OCI-LY1 (cell line): ENCODE data around the gene TMEM233.
A peak's percentile ranks its signal among the peaks of the same experiment; 100 is the strongest.

Source experiments
- H2AFZ ChIP-seq: fragments of 200-600 bp; sonication (generic), shearing (Covaris generic); 2 replicates; pipeline ENCODE4 v1.6.0; 2014; ENCODE audit warnings: antibody characterized with exemption, mild to moderate bottlenecking, low read length
- H3F3A ChIP-seq: fragments of 200-600 bp; sonication (generic), shearing (Covaris generic); 2 replicates; pipeline ENCODE4 v1.6.0; 2014; ENCODE audit warnings: mild to moderate bottlenecking, antibody characterized with exemption, low read length, moderate library complexity; ENCODE audit not compliant: insufficient read depth
- H3K27ac ChIP-seq: fragments of 200-600 bp; sonication (generic); 2 replicates; pipeline ENCODE4 v1.5.1; 2014; ENCODE audit warnings: low read length, mixed run types, mild to moderate bottlenecking, low read depth; ENCODE audit not compliant: poor library complexity, severe bottlenecking
- H3K27me3 ChIP-seq: fragments of 200-600 bp; sonication (generic); 2 replicates; pipeline ENCODE4 v1.6.0; 2014; ENCODE audit warnings: antibody characterized with exemption, mild to moderate bottlenecking, low read length, moderate library complexity; ENCODE audit not compliant: insufficient read depth
- H3K36me3 ChIP-seq: fragments of 200-600 bp; sonication (generic); 2 replicates; pipeline ENCODE4 v1.6.1; 2014; ENCODE audit warnings: mild to moderate bottlenecking, antibody characterized with exemption, low read length, moderate library complexity, mixed read lengths; ENCODE audit not compliant: insufficient read depth
- H3K4me1 ChIP-seq: fragments of 200-600 bp; sonication (generic); 2 replicates; pipeline ENCODE4 v1.5.1; 2014; ENCODE audit warnings: mild to moderate bottlenecking, low read length, moderate library complexity; ENCODE audit not compliant: insufficient read depth, severe bottlenecking
- H3K4me2 ChIP-seq: fragments of 200-600 bp; sonication (generic), shearing (Covaris generic); 2 replicates; pipeline ENCODE4 v1.6.1; 2014; ENCODE audit warnings: low read length
- H3K4me3 ChIP-seq: fragments of 200-600 bp; sonication (generic); 2 replicates; pipeline ENCODE4 v1.5.1; 2014; ENCODE audit warnings: low read length, low read depth, mild to moderate bottlenecking, mixed read lengths; ENCODE audit not compliant: poor library complexity, severe bottlenecking
- H3K79me2 ChIP-seq: fragments of 200-600 bp; shearing (Covaris generic); 2 replicates; pipeline ENCODE4 v1.6.1; 2016; ENCODE audit warnings: mixed run types, low read length, mixed read lengths; ENCODE audit not compliant: insufficient read depth
- H3K9ac ChIP-seq: fragments of 200-600 bp; sonication (generic), shearing (Covaris generic); 2 replicates; pipeline ENCODE4 v1.6.1; 2014; ENCODE audit warnings: mild to moderate bottlenecking, low read length, mixed read lengths
- H3K9me2 ChIP-seq: fragments of 200-600 bp; sonication (generic), shearing (Covaris generic); 2 replicates; pipeline ENCODE4 v1.6.1; 2014; ENCODE audit warnings: low read depth, mild to moderate bottlenecking, low read length, mixed read lengths
- H3K9me3 ChIP-seq: fragments of 200-600 bp; shearing (Covaris generic); 2 replicates; pipeline ENCODE4 v1.6.1; 2014; ENCODE audit warnings: low read length, mixed read lengths
- H4K20me1 ChIP-seq: fragments of 200-600 bp; sonication (generic), shearing (Covaris generic); 2 replicates; pipeline ENCODE4 v1.6.0; 2016; ENCODE audit warnings: mild to moderate bottlenecking, low read length; ENCODE audit not compliant: insufficient read depth
- EZH2 ChIP-seq: fragments of 200-600 bp; sonication (generic), shearing (Covaris generic); IDR thresholded peaks from 2 replicates; pipeline ENCODE4 v1.8.0; 2017; ENCODE audit warnings: borderline replicate concordance, mixed run types, mild to moderate bottlenecking, antibody characterized with exemption, low read length, moderate library complexity, mixed read lengths
- TF ChIP-seq, protein P1 (sequence below): fragments of 200-600 bp; sonication (generic), shearing (Covaris generic); IDR thresholded peaks from 2 replicates; pipeline ENCODE4 v1.5.1; 2017; ENCODE audit warnings: mild to moderate bottlenecking, antibody characterized with exemption, low read length, moderate library complexity, mixed read lengths

The TMEM233 gene

GRCh38 chr12:119679081-119679480, 85.5 kb downstream of the TMEM233 start:
- H3K4me2 ChIP-seq = no peak overlapping the region
- H3K4me3 ChIP-seq = no peak overlapping the region
- H3K27me3 ChIP-seq = no peaks in the 10 kb centered on the region
- no peak overlapping the region for H3K27ac ChIP-seq
- peaks cover 21% of the 10 kb centered on the region for H3K4me1 ChIP-seq
- no peak overlapping the region for H2AFZ ChIP-seq
- H3K79me2 ChIP-seq = no peaks in the 10 kb centered on the region
- H3K9ac ChIP-seq = no peak overlapping the region
- H3F3A ChIP-seq = no peaks in the 10 kb centered on the region
- H3K9me3 ChIP-seq = no peaks in the 10 kb centered on the region
- TF ChIP-seq, protein P1, sequence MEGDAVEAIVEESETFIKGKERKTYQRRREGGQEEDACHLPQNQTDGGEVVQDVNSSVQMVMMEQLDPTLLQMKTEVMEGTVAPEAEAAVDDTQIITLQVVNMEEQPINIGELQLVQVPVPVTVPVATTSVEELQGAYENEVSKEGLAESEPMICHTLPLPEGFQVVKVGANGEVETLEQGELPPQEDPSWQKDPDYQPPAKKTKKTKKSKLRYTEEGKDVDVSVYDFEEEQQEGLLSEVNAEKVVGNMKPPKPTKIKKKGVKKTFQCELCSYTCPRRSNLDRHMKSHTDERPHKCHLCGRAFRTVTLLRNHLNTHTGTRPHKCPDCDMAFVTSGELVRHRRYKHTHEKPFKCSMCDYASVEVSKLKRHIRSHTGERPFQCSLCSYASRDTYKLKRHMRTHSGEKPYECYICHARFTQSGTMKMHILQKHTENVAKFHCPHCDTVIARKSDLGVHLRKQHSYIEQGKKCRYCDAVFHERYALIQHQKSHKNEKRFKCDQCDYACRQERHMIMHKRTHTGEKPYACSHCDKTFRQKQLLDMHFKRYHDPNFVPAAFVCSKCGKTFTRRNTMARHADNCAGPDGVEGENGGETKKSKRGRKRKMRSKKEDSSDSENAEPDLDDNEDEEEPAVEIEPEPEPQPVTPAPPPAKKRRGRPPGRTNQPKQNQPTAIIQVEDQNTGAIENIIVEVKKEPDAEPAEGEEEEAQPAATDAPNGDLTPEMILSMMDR = no peak
- TF ChIP-seq EZH2 = no peak
- peaks cover 93% of the 10 kb centered on the region for H3K36me3 ChIP-seq
- no peaks in the 10 kb centered on the region for H3K9me2 ChIP-seq
- no peaks in the 10 kb centered on the region for H4K20me1 ChIP-seq

GRCh38 chr12:119679490-119679889, 85.9 kb downstream of the TMEM233 start:
- H3K27ac ChIP-seq = no peak overlapping the region
- no peak overlapping the region for H3K4me2 ChIP-seq
- H3K9me3 ChIP-seq = no peaks in the 10 kb centered on the region
- peaks cover 21% of the 10 kb centered on the region for H3K4me1 ChIP-seq
- H3K9me2 ChIP-seq = no peaks in the 10 kb centered on the region
- H3K79me2 ChIP-seq = no peaks in the 10 kb centered on the region
- H3F3A ChIP-seq = no peaks in the 10 kb centered on the region
- no peak for TF ChIP-seq EZH2
- TF ChIP-seq, protein P1 = no peak
- peaks cover 90% of the 10 kb centered on the region for H3K36me3 ChIP-seq
- H4K20me1 ChIP-seq = no peaks in the 10 kb centered on the region
- H3K9ac ChIP-seq = no peak overlapping the region
- H2AFZ ChIP-seq = no peak overlapping the region
- H3K4me3 ChIP-seq = no peak overlapping the region
- no peaks in the 10 kb centered on the region for H3K27me3 ChIP-seq

DNA sequence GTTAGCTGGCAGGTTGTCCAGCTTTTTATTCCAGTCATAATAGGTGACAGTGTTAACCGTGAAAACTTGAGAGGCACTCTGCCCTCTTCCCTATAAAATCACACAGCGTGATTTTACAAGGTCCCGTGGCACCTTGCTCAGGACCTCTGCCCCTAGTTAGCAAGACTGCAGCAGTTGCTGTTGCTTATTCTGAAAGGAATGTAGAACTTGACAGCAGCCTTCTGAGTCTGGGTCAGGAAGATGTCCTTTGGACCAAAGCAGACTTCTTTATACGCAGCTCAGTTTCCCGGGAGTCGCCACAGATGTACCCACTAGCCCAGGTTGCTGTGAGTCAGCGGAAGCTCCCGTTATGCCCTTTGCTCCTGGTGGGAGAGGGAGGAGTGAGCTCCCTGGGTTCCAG, 87.5 kb downstream of the TMEM233 start:
- Histone ChIP-seq H3K9ac (no peak overlapping the region), H3K9me2 (no peaks in the 10 kb centered on the region), H4K20me1 (no peaks in the 10 kb centered on the region), H3K27me3 (no peaks in the 10 kb centered on the region), H3K9me3 (no peaks in the 10 kb centered on the region), H3K4me2 (no peak overlapping the region), H3K27ac (peak overlapping the region; percentile 71), H2AFZ (no peak overlapping the region), H3K79me2 (no peaks in the 10 kb centered on the region), H3K4me3 (no peak overlapping the region), H3K4me1 (peaks cover 21% of the 10 kb centered on the region), H3F3A (no peaks in the 10 kb centered on the region), H3K36me3 (peaks cover 81% of the 10 kb centered on the region)
- TF ChIP-seq, protein P1 = no peak
- no peak for TF ChIP-seq EZH2
